GM21381 (cell line): Measurements from ENCODE around the gene OGFOD2.
"Not testable (repeated sequence)": the region's sequence is repeated elsewhere in the genome, so short reads cannot be mapped to it uniquely, and the experiment has no call there.

Experiments
- ATAC-seq: cut with Tn5 transposase; IDR thresholded peaks from one replicate; pipeline ENCODE4 v1.9.1; 2021; ENCODE audit warnings: mild to moderate bottlenecking, moderate library complexity; ENCODE audit not compliant: unreplicated experiment

Gene OGFOD2

DNA sequence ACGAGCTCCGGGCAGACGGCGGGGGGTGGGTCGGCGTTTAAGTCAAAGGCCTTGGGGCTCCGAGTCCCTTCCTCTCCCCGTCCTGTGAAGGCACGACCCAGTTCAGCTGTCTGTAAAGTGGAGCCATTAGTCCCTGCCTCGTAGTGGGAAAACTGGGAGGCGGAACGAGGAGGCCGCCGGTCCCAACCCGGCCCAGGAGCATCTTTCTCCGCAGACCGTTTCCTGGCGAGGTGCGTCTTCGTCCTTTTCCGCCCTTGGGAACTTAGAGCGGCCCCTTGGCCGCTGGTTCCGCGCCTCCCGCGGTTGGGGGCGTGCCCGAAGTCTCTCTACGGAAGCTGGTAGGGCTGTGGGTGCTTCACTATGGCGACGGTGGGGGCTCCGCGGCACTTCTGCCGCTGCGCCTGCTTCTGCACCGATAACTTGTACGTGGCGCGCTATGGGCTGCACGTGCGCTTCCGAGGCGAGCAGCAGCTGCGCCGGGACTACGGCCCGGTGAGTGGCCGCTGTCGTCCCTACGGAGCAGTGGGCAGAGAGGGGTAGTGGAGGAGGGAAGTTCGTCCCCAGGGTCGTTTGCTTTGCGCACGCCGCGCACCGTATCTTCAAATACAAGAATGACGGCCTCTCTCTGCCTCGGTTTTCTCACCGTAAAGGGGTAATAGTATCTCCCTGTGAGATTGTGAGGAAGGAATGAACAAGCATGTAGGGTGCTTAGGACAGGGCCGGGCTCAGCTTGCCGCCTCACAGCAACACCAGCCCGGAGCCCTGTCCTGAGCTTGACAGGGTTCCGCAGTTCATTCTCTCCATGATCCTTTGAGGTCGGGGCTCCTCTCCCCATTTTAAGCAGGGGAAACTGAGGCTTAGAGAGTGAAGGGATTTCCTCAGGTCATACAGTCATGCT, at the start of gene OGFOD2:
TSS of gene OGFOD2 (plus strand) at position 353 of the 898 bp plus-strand sequence. CDS start at position 361, 8 bp downstream.
- ATAC-seq: peak; percentile 79

DNA sequence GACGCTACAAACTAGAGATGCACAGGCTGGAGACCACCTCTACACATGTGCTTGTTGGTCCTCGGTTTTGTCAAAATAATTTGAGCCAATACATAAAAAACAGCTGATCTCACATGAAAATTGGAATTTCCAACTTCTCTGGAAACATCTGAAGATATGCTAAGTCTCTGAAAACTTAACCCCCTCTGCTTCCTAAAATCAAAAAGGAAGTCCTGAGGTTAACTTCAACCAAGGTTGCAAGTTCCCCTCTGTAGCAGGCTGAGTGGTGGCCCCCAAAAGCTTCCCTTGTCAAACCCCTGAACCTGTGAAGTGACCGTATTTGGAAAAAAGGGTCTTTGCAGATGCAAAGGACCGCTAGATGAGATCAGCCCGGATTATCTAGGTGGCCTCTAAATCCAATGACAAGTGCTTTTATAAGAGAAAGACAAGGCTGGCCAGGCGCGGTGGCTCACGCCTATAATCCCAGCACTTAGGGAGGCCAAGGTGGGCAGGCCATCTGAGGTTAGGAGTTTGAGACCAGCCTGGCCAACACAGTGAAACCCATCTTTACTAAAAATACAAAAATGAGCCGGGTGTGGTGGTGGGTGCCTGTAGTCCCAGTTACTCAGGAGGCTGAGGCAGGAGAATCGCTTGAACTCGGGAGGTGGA, 47.2 kb upstream of the OGFOD2 start:
- no peak for ATAC-seq

DNA sequence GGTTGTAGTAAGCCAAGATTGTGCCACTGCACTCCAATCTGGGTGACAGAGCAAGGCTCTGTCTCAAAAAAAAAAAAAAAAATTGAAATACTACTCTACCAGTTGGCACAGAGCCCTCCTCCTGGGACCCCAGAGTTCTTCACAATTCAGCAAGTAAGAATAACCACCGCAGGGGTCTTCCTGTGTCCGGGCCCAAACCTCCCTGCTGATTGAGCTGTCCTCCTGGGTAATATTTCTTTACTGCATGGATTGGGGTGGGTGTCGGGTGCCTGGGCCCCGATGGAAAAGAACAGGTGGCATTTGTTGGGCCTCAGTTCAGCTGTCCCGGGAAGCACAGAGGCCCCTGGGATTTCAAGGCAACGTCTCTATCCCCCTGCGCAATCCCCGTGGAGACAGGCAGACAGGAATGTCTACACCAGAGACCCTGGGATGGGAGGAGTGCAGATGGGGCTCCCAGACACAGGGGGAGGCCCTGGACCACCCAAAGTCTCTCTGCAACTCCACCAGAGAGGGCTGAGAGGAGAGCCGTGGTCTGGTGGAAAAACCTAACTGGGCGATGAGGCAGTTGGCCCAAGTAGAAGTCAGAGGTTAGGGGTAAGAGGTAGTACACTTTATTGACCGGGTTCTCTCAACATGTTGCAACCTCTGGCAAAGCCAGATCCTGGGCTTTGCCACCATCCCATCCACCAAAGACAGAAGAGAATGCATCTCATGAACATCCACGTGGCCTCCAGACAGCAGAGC, 46.5 kb upstream of the OGFOD2 start:
- ATAC-seq: no peak

DNA sequence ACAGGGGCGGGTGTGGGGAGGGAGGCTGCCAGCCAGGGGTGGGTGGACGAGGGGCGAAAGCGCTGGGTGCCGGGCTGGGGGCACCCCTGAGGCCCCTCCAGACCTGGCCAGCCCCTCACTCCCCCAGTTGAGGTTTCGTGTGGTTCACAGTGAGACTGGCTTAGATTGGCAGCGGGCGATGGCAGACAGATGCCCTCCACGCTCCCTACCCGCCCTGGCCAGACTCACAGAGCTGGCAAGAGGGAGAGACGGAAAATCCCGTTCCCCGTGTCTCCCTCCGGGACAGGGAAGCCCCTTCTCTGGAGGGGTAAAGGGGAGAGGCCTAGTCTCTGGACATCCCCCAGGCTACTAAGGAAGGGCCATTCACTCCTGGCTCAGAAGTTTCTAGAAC, 45.9 kb upstream of the OGFOD2 start:
- no peak for ATAC-seq

DNA sequence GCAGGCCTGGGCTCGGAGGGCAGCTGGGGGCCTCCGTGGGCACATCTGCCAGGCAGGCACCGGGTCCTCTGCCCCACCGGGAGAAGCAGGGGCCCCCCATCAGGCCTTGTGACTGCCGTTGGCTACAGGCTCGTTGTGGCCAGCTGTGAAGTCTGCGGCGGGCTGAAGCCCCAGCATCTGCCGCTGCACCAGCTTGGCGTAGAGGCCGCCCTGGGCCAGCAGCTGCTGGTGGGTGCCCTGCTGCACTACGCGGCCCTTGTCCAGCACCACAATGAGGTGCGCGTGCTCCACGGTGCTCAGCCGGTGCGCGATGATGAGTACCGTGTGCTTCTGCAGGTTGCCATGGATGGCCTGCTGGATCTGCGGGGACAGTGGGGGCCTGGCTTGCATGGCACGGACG, 45.2 kb upstream of the OGFOD2 start:
- no peak for ATAC-seq

DNA sequence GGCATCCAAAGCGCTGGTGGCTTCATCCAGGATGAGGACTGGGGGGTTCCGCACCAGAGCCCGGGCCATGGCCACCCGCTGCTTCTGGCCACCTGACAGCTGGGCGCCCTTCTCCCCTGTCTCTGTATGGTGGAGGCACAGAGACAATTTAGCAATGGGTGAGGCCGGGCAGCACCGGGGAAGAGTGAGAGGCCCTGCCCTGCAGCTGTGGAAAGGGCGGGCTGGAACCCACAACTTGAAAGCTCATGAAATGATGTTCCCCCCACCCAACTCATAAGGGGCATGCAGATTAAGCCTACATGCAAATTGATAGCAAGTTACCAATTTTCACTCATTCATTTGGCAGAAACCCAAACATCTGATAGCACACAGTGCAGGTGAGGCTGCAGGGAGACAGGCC, 42.8 kb upstream of the OGFOD2 start:
- no peak for ATAC-seq

DNA sequence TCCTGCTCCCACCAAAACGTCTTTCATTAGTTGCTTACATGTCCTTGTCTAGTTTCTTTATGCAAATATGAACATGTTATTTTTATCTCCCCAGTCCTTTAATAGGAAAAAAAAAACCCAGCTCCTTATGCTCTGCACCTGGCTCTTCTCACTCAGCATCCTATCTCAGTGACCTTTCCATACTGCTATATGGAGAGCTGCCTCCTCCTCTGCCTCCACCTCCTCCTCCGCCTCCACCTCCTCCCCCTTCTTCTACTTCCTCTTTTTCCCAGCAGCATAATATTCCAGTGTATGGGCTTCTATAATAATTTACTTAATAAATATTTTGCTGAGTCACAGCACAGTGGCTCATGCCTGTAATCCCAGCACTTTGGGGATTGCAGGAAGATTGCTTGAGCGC, 40.3 kb upstream of the OGFOD2 start:
- ATAC-seq: no peak

DNA sequence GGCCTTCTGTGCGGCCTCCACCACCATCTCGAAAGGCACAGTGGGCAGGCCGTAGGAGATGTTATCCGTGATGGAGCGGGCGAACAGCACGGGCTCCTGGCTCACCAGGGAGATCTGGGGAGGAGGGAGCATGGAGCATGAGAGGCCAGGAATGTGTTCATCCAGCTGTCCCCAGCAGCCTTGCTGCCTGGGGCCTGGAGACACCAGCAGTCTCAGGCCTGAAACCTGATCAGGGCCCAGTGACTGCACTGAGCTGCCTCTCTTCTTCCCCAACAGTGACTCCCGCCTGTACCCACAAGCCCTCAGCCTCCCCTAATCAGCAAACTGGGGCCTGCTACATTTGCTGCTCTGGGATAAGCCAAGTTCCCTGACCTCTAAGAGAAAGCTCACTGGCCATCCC, 39.7 kb upstream of the OGFOD2 start:
- ATAC-seq: no peak

DNA sequence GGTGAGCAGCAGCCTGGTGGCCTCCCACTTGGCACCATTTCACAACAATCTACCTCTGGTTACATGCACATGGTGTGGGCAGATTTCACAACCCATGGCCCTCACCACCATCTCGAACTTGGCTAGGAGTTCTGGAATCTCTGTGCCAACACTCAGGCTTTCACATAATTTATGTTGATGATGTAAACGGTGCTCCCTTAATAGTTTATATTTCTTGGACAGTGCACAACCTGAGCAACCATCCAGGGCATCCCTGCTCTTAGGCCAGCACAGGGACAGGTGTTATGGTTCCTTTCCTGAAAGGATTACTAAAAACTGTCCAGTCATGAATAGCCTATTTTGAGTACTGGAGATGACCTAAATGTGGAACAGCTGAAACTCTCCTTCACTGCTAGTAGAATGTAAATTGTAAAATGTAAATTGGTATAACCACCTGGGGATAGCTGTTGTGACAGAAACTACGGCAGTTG, 37.4 kb upstream of the OGFOD2 start:
- ATAC-seq: no peak

DNA sequence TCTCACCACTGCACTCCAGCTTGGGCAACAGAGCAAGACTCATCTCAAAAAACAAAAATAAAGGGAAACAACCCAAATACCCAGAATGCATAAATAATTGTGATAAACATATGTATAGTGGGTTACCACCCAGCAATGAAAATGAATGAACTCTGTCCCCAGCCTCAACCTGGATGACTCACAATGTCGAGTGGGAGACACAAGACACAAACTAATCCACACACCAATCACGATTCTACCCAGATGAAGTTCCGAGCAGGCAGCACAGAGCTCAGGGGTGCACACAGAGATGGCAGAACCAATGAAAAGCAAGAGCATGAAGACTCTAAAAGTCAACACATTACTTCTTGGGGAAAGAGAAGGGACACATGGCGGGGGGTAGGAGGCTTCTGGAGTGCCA, 35.9 kb upstream of the OGFOD2 start:
- ATAC-seq: no peak

DNA sequence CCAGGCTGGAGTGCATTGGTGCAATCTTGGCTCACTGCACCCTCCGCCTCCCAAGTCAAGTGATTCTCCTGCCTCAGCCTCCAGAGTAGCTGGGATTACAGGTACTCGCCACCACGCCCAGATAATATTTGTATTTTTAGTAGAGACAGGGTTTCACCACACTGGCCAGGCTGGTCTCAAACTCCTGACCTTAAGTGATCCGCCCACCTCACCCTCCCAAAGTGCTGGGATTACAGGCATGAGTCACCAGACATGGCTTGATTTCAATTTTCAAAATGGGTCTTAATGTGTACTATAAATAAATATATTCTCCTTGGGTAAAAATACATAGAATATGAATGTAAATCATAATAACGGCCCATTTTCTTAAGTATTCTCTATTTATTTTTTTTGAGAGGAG, 33.7 kb upstream of the OGFOD2 start:
- not testable (repeated sequence) for ATAC-seq

DNA sequence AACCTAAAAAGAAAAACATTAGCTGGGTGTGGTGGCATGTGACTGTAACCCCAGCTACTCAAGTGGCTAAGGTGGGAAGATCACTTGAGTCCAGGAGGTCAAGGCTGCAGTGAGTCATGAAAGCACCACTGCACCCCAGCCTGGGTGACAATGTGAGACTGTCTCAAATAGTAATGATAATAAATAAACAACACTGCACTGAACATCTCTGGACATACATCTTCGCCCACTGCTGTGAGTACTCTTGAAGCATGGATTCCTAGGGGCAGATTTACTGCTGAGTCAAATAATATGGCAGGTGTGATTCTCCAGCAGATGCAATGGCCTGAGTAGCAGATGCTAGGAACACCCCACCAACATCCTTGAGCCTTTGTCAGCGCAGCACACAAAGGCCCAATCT, 32.4 kb upstream of the OGFOD2 start:
- ATAC-seq: no peak

DNA sequence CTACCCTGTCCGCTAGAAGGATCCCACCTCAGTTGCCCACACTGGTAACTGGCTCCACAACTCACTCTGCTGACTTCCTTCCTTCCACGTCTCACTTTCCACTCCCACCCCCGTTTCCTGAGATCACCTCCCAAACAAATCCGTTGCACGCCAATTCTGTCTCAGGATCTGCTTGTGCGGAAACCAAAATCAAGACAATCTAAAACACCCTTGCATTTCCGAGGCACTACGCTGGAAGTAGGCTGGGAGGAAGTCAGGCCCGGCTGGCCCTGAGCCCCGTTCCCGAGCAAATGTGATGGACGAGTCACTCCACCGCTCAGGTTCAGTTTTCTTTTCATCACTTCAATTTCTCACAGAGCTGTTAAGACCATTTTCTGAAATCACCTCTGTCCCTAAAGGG, 31.8 kb upstream of the OGFOD2 start:
- ATAC-seq: no peak

DNA sequence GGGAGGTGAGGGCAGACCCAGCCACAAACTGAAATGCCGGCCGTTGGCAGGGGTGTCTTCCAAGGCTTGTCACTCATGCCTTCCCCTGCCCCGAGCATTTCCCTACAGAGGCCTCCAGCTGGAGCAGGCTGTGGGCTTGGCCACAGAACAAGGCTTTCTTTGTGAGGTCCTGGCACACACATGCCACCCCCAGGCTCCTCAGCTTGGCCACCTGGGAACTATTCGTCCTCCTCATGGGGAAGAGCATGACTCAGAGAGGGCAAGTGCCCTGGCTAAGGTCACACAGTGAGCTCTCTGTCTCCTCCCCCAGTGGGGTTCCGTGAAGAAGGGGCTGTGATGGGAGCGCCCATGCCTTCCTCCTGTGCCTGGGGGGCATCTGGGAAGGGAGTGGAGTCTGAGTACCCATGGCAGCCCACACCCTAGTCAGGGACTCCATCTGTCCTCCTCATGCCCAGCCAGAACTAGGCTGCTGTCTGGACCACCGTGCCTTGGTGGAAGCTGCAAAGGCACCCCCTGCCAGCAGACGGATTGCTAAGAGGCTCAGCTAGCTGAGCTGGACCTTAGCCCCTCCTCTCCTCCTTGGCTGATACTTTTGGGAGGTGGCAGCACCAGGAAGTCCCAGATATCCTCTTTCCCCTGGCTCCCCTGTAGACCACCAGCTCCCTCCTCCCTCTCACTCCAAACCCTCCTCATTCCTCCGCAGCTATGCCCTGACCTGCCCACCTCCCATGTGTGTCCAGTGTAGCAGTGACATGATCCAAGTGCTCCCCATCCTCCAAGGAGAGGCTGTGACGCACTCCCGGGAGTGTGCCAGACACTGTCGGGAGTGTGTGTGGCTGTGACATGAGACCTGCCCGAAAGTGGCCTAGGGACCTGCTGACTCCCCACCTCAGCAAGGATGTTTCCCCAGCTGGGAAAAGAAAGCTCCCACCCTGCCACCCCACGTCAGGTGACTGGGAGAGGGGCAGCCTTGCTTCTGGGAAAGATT, 30.1 kb upstream of the OGFOD2 start:
- ATAC-seq: no peak

DNA sequence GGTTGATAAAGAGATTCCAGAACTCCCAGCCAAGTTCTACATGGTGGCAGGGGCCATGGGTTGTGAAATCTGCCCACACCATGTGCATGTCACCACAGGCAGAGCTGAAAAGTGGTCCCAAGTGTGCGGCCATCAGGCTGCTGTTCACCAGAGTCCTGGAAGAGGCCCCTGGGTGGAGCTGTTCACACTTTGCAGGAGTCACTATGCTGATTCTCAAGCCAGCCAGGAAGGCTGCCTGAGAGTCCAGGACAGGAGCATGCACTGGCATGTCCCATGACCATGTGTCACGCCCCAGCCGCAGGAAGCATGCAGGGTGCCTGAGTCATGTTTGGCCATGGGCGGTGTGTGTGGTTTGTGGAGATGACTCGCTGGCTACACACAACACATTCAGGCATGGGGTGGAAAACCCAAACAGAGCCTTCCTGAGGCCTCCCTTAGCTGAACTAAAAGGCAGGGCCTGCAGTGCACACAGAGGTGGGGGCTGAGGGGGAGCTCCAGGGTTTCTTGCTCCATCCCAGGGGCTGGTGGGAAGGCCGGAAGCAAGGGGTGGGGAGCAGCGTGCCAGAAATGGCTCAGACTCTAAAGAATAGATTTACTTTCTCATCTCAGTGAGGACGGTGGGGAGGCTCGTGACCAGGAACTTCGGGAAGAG, 28.2 kb upstream of the OGFOD2 start:
- ATAC-seq: no peak

DNA sequence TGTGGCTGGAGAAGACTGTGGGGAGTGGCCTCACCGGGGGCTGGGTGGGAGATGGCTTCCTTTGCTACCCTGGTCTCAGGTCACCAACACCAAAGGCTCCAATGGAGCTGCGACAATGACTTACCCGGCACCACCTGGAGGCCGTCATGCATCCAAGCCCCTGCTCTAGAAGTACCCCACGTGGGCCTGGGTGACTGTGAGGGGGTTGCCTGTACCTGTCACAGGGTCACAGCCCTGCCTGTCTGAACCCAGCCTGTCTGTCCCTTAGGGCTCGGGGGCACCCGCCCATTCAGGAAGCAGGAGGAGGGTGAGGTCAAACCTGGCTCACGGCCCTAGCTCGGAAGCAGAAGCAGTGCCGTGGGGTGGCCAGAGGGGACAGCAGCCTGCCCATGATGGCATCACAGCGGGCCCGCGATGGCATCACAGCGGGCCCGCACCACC, 27.7 kb upstream of the OGFOD2 start:
- ATAC-seq: no peak

DNA sequence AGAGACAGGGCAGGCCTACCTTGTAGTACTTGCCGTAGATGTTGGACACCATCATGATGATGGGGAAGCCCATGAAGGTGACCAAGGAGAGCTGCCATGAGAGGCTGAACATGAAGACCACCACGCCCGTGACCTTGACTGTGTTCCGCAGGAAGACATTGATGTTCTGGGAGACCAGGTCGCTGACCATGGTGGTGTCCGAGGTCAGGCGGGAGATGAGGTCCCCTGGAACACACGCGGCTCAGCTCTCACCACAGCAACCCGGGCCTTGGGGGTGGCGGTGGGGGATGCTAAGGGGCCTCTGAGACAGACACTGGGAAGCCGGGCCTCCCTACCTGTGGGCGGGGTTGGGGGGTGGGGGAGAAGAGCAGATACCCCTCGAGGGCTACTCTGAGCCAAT, 26.4 kb upstream of the OGFOD2 start:
- ATAC-seq: no peak

DNA sequence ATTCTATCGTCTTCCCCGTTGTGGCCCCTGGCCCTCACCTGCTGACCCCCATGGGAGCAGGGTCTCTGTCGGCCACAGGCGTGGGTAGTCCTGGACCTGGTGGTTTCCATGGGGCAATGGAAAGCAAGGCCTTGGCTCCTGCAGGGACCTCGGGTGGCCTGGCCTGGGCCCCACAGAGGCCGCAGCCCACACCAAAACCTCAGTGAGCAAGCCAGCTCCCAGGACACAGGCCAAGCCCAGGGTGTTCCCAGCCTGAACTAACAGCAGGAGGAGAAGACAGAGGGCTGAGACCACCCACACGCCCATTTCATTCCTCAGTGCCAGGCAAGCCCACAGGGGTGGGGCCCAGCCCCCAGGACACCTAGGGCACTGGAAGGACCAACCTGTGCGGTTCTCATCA, 25.6 kb upstream of the OGFOD2 start:
- ATAC-seq: no peak

DNA sequence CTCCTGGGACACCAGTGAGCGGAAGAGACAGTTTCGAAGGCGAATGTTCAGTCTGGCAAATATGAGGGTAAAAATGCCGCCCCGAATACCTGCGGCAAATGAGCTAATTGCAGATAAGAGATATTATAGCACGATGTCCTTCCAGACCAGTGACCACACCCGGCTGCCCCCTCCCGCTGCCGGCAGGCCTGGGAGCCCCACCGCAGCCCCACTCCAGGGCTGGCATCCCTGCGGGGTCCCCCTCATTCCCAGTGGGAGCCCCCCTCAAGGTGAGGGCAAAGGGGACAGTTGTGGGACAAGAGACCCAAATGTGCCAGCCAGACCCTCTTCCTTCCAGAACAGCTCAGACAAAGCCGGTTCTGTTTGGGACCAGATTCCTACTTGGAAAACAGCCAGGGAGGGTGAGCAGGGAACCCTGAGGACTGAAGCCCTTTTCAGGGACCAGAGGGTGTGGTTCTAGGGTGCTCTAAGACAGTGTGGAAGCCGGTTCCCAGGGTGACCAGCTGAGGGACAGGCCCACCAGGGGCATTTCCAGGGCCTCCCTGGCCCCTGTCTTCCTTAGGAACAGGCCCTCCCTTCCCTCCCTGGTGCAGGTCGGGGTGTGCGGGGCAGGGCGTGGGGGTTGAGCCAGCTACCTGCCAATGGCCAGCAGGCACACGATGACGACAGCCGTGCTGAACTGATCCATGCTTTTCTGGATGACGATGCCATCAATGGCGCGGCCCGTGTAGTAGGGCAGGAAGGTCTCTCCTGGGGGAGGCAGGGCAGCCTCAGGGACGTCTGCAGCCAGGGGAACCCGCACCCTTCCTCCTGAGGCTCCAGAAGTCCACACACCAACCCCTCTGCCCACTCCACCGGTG, 25.0 kb upstream of the OGFOD2 start:
- ATAC-seq: no peak
